H54 (cell line): ENCODE results near the gene TACR2.

ENCODE experiments used
- DNase-seq: peaks from one replicate; pipeline ENCODE4 v3.0.0; 2011; ENCODE audit warnings: low spot score, mixed read lengths; ENCODE audit not compliant: insufficient read length
- FAIRE-seq: peaks from 3 replicates; lab custom pipeline; 2011; peaks lifted over from hg19 to GRCh38; lab: Jason Lieb, UNC
- POLR2A ChIP-seq: IDR thresholded peaks from 2 replicates; pipeline ENCODE4 v1.6.1; 2011; ENCODE audit warnings: low read depth, mild to moderate bottlenecking, low read length

TACR2 gene

DNA sequence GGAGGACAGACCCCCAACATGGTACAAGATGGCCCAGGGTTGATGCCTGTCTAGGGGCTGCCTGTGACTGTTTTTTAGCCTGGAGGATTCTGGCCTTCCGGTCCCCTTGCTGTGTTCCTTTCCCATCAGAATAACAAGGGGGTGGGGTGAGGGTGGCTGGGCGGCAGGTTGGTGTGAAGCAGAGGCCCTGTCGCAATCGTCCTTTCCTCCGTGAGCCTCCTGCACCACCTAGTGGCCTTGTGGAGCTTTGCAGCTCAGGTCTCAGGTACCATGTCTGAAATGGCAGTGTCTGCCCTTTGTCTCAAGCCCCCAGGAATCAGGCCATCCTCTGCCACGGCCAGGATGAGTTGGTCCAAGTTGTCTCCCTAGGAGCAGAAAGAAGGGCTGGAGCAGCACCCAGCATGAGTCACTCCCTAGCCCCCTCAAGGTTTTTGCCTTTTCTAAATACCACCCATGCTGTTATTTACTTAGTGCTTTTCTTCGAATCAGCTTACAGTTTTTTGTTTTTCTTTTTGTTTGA, 24.2 kb downstream of the TACR2 start:
- no peak for TF ChIP-seq POLR2A
- peak; percentile 88 for DNase-seq
- FAIRE-seq: peak; percentile 88

DNA sequence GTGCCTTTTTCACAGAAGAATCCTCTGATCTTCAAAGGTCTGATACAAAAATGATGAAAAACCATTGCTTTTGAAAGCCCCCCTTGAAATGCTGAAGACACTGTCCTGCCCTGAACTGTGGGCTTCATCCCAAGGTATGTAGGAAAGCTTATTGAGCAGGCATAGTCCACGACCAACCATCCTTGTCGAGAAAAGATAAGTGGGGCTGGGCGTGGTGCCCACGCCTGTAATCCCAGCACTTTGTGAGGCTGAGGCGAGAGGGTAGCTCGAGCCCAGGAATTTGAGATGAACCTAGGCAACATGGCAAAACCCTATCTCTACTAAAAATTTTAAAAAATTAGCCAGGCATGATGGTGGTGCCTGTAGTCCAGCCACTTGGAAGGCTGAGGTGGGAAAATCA, 25.6 kb downstream of the TACR2 start:
- no peak for FAIRE-seq
- no peak for TF ChIP-seq POLR2A
- DNase-seq: no peak

DNA sequence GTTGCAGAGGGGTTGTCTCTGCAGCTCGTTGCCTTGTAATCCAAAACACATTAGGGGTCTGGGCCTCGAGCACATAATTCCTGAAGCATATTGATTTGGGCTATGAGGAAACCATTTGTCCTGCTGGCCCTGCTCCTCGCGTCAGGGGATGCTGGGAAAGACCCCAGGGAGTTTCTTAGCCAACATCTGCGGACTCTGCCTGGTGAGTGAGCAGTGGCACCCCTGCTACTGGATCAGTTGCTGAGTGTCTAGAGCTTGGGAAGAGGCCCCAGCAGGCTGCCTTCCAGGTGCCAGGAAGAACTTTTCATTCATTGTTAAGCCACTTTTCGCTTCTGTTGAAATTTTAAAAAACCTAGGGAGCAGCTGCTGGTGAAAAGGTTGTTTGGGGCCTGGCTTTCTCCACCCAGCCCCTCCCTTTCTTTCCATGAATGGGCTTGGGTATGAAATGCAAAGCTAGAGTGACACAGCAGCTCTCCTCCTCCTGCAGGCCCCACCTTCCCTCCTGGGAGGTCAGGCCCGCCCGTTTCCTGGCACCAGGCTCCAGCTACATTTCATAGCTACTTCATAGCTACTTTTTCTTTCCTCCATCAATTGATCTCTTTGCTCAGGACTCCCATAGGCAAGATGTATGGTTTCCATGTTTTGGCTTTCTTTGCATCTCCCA, 26.8 kb downstream of the TACR2 start:
- no peak for TF ChIP-seq POLR2A
- DNase-seq (peak; percentile 91), FAIRE-seq (peak; percentile 80)

DNA sequence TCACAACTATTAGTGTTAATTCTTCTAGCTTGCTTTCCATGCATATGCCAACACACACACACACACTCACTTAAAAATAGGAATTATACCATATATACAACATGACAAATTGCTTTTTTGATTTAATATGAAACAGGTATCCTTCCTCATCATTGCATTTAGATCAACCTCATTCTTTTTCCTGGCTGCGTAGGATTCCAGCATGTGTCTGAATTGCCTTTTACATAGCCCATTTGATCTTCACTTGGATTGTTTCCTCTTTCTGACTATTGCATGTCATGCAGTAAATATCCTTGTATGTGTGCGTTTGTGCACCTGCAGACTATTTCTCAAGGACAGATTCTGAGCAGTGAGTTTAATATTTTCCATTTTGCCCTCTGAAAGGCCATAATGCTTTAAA, 28.2 kb downstream of the TACR2 start:
- FAIRE-seq (no peak), DNase-seq (no peak)
- no peak for TF ChIP-seq POLR2A

DNA sequence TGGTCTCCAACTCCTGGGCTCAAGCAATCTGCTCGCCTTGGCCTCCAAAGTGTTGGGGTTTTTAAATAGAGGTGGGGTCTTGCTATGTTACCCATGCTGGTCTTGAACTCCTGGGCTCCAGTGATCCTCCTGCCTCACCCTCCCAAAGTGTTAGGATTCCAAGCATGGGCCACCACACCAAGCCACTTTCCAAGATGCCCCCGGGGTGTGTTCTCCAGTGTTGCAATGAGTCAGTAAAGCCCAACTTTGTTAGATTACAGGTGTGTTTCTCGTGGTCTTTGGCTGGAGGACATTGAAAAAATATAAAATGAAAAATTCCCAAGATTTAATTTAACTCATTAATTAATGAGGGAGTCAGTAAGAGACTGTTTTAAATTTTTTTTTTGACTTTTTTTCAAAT, 29.2 kb downstream of the TACR2 start:
- DNase-seq (no peak), FAIRE-seq (no peak)
- TF ChIP-seq POLR2A: no peak

DNA sequence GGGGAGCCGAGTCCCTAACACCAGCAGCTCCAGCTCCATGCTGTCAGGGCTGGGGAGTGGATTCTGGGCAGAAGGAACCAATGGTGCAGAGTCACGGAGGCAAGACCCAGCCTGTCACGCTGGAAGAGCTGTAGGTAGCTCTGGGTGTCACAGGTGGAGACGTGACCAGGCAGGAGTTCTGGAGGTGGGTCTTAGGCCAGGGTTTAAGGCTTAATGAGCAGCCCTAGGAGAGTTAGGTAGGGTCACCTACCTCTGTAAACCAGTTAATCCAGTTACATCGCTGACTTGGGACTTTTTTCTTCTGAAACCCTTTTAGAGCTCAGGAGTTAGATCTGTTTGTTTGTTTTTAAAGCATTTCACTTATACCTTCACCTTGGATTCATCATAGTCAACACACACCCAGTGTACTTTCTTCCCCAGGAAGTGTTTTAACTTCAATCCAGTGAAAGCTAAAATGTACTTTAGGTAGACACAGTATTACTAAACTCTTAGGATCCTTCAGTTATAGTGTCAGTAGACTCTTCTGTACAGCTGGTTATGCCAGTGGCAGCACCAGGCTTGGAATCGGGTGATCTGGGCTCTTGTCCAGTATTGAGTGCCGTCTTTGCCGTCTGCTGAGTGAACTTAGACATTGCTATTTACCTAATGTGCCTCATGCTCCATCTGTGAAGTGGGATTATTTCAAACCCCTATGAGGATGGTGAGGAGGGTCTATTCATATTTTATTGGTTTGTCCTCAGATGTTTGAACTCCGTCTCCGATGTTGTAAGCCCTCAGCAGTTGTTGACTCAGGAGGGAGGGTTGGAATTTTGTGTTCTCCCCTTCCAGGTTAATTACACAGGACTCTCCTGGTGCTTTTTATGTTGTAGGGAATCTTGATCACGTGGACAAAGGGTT, 31.0 kb downstream of the TACR2 start:
- FAIRE-seq: no peak
- no peak for TF ChIP-seq POLR2A

DNA sequence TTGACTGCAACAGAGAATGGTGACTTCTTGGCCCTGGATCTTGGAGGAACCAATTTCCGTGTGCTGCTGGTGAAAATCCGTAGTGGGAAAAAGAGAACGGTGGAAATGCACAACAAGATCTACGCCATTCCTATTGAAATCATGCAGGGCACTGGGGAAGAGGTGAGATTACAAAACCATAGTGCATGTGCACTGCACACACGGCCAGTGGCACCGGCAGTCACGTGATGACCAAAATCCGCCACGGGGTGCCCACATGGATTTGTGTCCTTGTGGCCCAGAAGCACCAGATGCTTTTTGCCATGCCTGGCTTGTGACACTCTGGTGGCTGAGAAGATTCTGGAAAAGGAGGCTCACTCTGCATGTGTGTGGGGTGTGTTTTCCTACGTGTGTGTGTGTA, 32.4 kb downstream of the TACR2 start:
- no peak for FAIRE-seq
- no peak for DNase-seq
- TF ChIP-seq POLR2A: no peak

More for the DNA sequence above, 31.0 kb downstream of the TACR2 start:
- no peak for DNase-seq

DNA sequence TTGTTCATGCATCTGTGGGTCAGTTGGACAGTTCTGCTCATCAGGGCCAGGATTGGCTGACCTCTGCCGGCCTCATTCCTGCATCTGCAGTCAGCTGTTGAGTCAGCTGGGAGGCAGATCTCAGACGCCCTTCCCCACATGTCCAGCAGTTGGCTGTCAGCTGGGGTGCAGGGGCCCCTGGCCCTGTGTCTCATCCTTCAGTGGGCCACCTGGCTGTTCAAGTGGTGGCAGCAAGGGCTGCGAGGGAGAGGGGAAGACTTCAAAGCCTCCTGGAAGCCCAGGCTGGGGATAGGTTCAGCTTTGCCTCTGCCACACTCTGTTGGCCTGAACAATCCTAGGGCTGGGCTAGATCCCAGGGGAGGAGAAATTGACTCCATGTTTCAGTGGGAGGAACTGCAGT, 33.2 kb downstream of the TACR2 start:
- DNase-seq: peak; percentile 56
- no peak for FAIRE-seq

DNA sequence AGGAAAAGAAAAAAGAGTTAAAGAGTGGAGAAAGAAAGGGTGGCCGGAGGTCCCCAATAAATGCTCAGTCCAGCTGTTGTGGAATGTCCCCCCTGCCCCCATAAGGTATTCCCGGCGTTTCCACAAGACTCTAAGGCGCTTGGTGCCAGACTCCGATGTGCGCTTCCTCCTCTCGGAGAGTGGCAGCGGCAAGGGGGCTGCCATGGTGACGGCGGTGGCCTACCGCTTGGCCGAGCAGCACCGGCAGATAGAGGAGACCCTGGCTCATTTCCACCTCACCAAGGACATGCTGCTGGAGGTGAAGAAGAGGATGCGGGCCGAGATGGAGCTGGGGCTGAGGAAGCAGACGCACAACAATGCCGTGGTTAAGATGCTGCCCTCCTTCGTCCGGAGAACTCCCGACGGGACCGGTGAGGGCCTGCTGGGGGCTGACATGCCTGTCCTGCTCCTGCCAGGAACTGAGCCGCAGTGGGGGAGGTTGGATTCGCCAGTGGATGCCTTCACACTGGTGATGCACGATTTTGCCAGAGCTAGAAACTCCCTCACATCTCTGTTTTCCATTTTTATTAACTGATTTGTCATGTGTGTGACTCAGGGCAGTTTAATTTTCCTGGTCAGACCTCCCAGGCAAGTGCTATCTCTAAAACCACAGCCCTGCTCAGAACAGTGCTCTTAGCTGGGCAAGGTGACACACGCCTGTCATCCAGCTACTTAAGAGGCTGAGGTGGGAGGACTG, 34.2 kb downstream of the TACR2 start:
- TF ChIP-seq POLR2A: no peak
- FAIRE-seq: peak; percentile 96
- peak; percentile 91 for DNase-seq

More for the DNA sequence above, 33.2 kb downstream of the TACR2 start:
- TF ChIP-seq POLR2A: no peak

DNA sequence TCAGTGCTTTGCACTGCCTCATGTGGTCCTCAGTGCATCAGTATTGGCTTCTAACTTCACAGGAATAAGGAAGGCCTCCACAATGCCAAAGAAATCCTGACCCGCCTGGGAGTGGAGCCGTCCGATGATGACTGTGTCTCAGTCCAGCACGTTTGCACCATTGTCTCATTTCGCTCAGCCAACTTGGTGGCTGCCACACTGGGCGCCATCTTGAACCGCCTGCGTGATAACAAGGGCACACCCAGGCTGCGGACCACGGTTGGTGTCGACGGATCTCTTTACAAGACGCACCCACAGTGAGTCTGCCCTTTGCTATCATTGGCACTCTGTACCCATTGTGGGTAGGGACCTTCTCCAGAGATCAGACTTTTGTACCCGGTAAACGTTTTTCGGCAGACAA, 36.9 kb downstream of the TACR2 start:
- no peak for TF ChIP-seq POLR2A
- no peak for FAIRE-seq
- DNase-seq: no peak

DNA sequence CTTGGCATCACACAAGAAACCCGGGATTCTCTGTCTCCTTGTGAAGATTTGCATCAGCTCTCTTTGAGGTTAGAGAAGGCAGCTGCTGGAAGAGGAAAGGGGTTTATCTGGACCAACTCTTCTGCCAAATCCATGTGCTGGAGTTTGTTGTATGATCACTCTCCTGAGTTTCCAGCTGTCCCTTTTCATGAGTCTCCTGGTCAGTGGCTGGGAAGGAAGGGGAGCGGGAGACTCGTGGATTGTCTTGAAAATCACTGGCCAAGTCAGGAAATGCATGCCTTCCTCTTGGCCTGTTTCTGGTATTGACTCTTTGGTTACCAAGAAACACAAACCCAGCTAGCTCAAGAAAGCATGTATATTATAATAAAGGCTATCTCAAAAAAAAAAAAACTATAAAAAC, 38.8 kb downstream of the TACR2 start:
- DNase-seq (no peak), FAIRE-seq (no peak)
- no peak for TF ChIP-seq POLR2A

DNA sequence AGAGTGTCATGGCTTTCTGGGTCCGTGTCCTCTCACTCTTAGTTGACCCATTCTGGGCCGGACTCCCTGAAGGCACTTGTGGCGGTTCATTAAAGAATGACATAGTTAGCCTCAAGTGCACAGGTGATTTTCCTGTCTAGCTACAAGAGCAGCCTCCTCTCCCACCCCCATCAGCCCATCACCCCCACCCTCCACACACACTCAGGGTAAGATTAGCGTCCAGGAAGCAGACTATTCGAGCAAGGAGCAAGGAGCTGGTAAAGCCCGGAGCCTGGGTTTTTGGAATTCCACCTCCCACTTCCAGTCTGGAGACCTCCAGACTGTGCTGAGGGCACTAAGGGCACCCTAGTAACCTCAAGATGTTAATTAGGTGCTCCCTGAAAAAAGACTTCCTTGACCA, 39.5 kb downstream of the TACR2 start:
- FAIRE-seq: no peak
- DNase-seq: no peak
- TF ChIP-seq POLR2A: no peak

DNA sequence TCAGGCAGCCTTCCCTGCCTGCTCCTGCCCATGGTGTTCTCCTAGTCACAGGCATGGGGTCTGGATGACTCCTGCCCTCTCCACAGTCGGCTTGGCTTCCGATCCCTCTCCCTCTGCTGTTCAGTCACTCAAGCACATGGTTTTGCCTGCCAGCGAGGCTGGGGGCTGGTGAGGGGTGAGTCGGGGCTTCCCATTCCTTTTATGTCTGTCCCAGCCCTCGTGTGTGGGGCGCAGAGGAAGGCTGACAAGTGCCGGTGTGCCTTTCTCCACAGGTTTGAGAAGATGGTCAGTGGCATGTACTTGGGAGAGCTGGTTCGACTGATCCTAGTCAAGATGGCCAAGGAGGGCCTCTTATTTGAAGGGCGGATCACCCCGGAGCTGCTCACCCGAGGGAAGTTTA, 40.1 kb downstream of the TACR2 start:
- no peak for TF ChIP-seq POLR2A
- FAIRE-seq: no peak
- DNase-seq: no peak

DNA sequence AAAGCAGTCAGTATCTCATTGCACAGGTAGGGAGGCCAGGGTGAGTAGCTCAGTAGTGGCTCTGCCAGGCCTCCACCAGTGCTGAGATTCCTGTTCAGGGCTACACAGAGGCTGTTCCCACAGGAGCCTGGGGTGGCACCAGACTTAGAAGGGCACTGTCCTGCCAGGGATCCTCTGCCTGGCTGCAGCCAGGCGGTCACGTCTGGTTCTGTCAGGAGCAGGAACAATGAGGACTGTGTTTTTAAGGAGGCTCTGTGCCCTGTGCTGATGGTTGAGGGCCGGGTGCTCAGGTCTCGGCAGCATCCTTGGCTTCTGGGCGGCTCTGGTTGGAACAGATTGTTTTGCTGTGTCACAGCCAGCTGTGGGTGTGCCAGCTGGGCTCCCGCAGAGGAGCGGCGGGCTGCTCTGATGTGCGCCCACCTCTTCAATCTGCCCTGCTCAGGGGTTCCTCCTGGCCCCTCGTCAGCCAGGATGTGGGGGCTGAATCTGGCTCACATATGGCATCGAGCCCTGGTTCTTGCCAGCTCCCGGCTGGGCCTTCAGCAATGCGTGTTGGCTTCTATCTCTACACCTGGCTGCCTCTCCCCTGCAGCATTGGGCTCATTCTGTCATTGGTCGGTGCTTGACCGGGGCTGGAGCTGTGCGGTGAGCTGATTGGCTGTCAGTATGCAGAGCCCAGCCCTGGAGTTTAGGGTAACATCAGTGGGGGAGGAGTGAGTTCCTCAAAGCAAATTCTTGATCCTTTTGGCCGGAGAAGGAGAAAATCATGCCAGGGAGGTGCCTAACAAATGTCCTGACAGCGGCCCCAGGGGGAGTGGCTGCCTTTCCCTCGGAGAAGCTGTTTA, 41.2 kb downstream of the TACR2 start:
- no peak for FAIRE-seq
- no peak for DNase-seq
- no peak for TF ChIP-seq POLR2A
